GM12878 (cell line): ENCODE measurements around the gene CACHD1. TPM values are rescaled to one million over a fixed set of nuclear protein-coding genes. Genes with fewer than 3 reads are reported as not detected.

Source experiments
- ATAC-seq: fragments of 200-7000 bp; cut with Tn5 transposase; 3 replicates; pipeline ENCODE4 v1.9.1; 2020; ENCODE audit warnings: mild to moderate bottlenecking, moderate library complexity
- BruUV-seq: library from RNA; stranded (reverse); fragments of 400-500 nt; replicated peaks from 2 replicates; lab custom pipeline; 2021; lab: Mats Ljungman, UMichigan
- CTCF ChIA-PET: fragments of 300-600 bp; sonication (Branson Sonifier 250); formaldehyde crosslinking; extraction: SDS; loops from one replicate; lab custom pipeline; 2021; ENCODE audit warnings: inconsistent platforms; lab: Yijun Ruan, JAX
- POLR2A ChIA-PET: fragments of 350-600 bp; formaldehyde crosslinking; extraction: SDS; loops from one replicate; lab custom pipeline; 2021; ENCODE audit warnings: inconsistent platforms; lab: Charles Lee
- RAD21 ChIA-PET: fragments of 300-600 bp; sonication (Branson Sonifier 250); formaldehyde crosslinking; loops from one replicate; lab custom pipeline; 2023; ENCODE audit warnings: antibody characterized with exemption; ENCODE audit not compliant: unreplicated experiment; lab: Charles Lee
- SMC1A ChIA-PET: fragments of 300-600 bp; sonication (Branson Sonifier 250); formaldehyde crosslinking; loops from one replicate; lab custom pipeline; 2023; ENCODE audit not compliant: unreplicated experiment, uncharacterized antibody; lab: Charles Lee
- DNase-seq: peaks from one replicate; pipeline ENCODE4 v3.0.0-alpha.2; 2011; ENCODE audit warnings: low read depth, low spot score
- FAIRE-seq: peaks from 3 replicates; lab custom pipeline; 2011; peaks lifted over from hg19 to GRCh38; lab: Jason Lieb, UNC
- H2AFZ ChIP-seq: 2 replicates; pipeline ENCODE4 v1.6.0; 2011; ENCODE audit warnings: low read depth, low read length, control low read depth; ENCODE audit not compliant: control insufficient read depth
- H3K27ac ChIP-seq: 2 replicates; pipeline ENCODE4 v1.5.1; 2011; ENCODE audit warnings: control low read depth; ENCODE audit not compliant: control insufficient read depth, insufficient read depth
- H3K27me3 ChIP-seq, 2 experiments: replicated peaks in 1 of 2; 2 replicates each; pipeline versions ENCODE4 v1.6.0 to v1.6.1; 2011; ENCODE audit warnings: low read length in 1 of 2; ENCODE audit not compliant: control insufficient read depth in 2 of 2, insufficient read depth in 2 of 2
- H3K36me3 ChIP-seq, 2 experiments: 2 replicates each; pipeline ENCODE4 v1.5.1; 2011; ENCODE audit warnings: low read length in 1 of 2; ENCODE audit not compliant: control insufficient read depth in 2 of 2, insufficient read depth in 2 of 2
- H3K4me1 ChIP-seq: 2 replicates; pipeline ENCODE4 v1.6.1; 2011; ENCODE audit warnings: mild to moderate bottlenecking, low read length, moderate library complexity, mixed read lengths; ENCODE audit not compliant: control insufficient read depth, insufficient read depth
- H3K4me2 ChIP-seq: 2 replicates; pipeline ENCODE4 v1.6.0; 2011; ENCODE audit warnings: control low read depth; ENCODE audit not compliant: control insufficient read depth, insufficient read depth
- H3K4me3 ChIP-seq: fragments of 200-600 bp; sonication (generic); 2 replicates; pipeline ENCODE4 v1.5.1; 2016
- H3K79me2 ChIP-seq: 2 replicates; pipeline ENCODE4 v1.6.0; 2011; ENCODE audit warnings: low read length; ENCODE audit not compliant: control insufficient read depth, insufficient read depth
- H3K9ac ChIP-seq: 2 replicates; pipeline ENCODE4 v1.8.0; 2011; ENCODE audit warnings: low read length, control low read depth, mixed read lengths; ENCODE audit not compliant: control insufficient read depth, insufficient read depth
- H3K9me3 ChIP-seq: replicated peaks from 3 replicates; pipeline ENCODE4 v1.5.1; 2011; ENCODE audit warnings: mild to moderate bottlenecking, low read length; ENCODE audit not compliant: control insufficient read depth, insufficient read depth
- H4K20me1 ChIP-seq: 2 replicates; pipeline ENCODE4 v1.6.0; 2011; ENCODE audit not compliant: control insufficient read depth, insufficient read depth
- BCL11A ChIP-seq: IDR thresholded peaks from 2 replicates; pipeline ENCODE4 v1.6.1; 2011; ENCODE audit warnings: low read depth, low read length
- BCLAF1 ChIP-seq: fragments of 450-650 bp; IDR thresholded peaks from 2 replicates; pipeline ENCODE4 v1.6.1; 2017; ENCODE audit warnings: antibody characterized with exemption, mild to moderate bottlenecking, moderate library complexity
- EED ChIP-seq: sonication (generic); IDR thresholded peaks from 2 replicates; pipeline ENCODE4 v1.6.1; 2016; ENCODE audit warnings: antibody characterized with exemption, low read depth
- IKZF1 ChIP-seq: fragments of 450-650 bp; conservative IDR thresholded peaks from 2 replicates; pipeline ENCODE4 v1.6.1; 2017; ENCODE audit warnings: antibody characterized with exemption, mild to moderate bottlenecking
- NFYB ChIP-seq: IDR thresholded peaks from 2 replicates; pipeline ENCODE4 v1.6.1; 2011; ENCODE audit warnings: low read depth, mild to moderate bottlenecking, low read length, improper control_type of control experiment, moderate library complexity; ENCODE audit not compliant: insufficient read depth
- RAD51 ChIP-seq: fragments of 450-650 bp; IDR thresholded peaks from 2 replicates; pipeline ENCODE4 v1.6.1; 2016; ENCODE audit warnings: moderate library complexity, mild to moderate bottlenecking, inconsistent platforms
- RELB ChIP-seq: fragments of 450-650 bp; IDR thresholded peaks from 2 replicates; pipeline ENCODE4 v1.6.1; 2017; ENCODE audit warnings: low read depth, mild to moderate bottlenecking, moderate library complexity
- RUNX3 ChIP-seq: IDR thresholded peaks from 2 replicates; pipeline ENCODE4 v1.6.1; 2012; ENCODE audit warnings: low read length, inconsistent platforms
- SIN3A ChIP-seq: IDR thresholded peaks from 2 replicates; pipeline ENCODE4 v1.6.1; 2012; ENCODE audit warnings: low read depth, low read length, improper control_type of control experiment
- SREBF2 ChIP-seq: IDR thresholded peaks from 2 replicates; pipeline ENCODE4 v1.6.1; 2012; ENCODE audit warnings: mild to moderate bottlenecking, low read length
- SUZ12 ChIP-seq: fragments of 200-600 bp; sonication (generic); IDR thresholded peaks from one replicate; pipeline ENCODE4 v1.6.1; 2018; ENCODE audit warnings: antibody characterized with exemption, mild to moderate bottlenecking; ENCODE audit not compliant: unreplicated experiment
- TARDBP ChIP-seq: IDR thresholded peaks from 2 replicates; pipeline ENCODE4 v1.6.1; 2016; ENCODE audit warnings: borderline replicate concordance
- WRNIP1 ChIP-seq: IDR thresholded peaks from 2 replicates; pipeline ENCODE4 v1.6.1; 2011; ENCODE audit warnings: low read depth, low read length, improper control_type of control experiment, borderline replicate concordance
- ZNF592 ChIP-seq: fragments of 450-650 bp; IDR thresholded peaks from 2 replicates; pipeline ENCODE4 v1.6.1; 2017; ENCODE audit warnings: mild to moderate bottlenecking, moderate library complexity
- whole genome bisulfite sequencing: methylation state at CpG from one replicate; pipeline ENCODE4 v1.1.6; 2016; ENCODE audit warnings: low lambda C conversion rate; ENCODE audit not compliant: insufficient replicate concordance, insufficient coverage; ENCODE audit errors: missing lambda C conversion rate; 5-methylcytosine and 5-hydroxymethylcytosine counted together
- in situ Hi-C: fragments of 300-500 bp; cut with MboI; formaldehyde crosslinking; loops from 9 replicates; pipeline ENCODE4 v1.14.3; 2018; ENCODE audit warnings: mixed read lengths
- intact Hi-C: fragments of 100-400 bp; cut with micrococcal nuclease; formaldehyde crosslinking; loops from one replicate; pipeline ENCODE4 v1.14.2; 2022; ENCODE audit not compliant: unreplicated experiment
- polyA plus RNA-seq, 11 experiments: library from polyadenylated mRNA; depleted of rRNA in 4 of 11; unstranded in 6 of 11; stranded (reverse) in 5 of 11; fragments of >200 nt; fragmentation: Nextera tagmentation in 4 of 11; fragmentation: Illumina TruSeq in 1 of 11; extraction: Ambion mirVana in 4 of 11; extraction: Trizol in 1 of 11; gene quantifications; 1 replicate in 1 of 11; 2 replicates in 10 of 11; pipeline versions ENCODE4 v1.2.1 to v1.2.3, GENCODE V29; 2011 to 2016; ENCODE audit warnings: inconsistent platforms in 2 of 11, missing spikeins in 2 of 11, low read depth in 1 of 11
- total RNA-seq, 4 experiments: library from RNA; depleted of rRNA in 3 of 4; stranded (reverse); fragments of >200 nt in 3 of 4; fragmentation: Illumina TruSeq in 1 of 4; extraction: Trizol in 1 of 4; gene quantifications; 2 replicates each; pipeline versions ENCODE4 v1.2.1 to v1.2.3, GENCODE V29; 2013 to 2021

Gene CACHD1
- total and polyA plus RNA-seq, 10 of the 15 experiments (the other 5 are each of a cell fraction or from before 2014, with no cell fraction given), result 0.03 TPM; not detected in 9

- TF ChIP-seq WRNIP1, result no peak
These were observed 208.4 kb downstream of the CACHD1 start (continued) for GRCh38 chr1:64678366-64678765.

GRCh38 chr1:64679177-64679576 is 209.2 kb downstream of the CACHD1 start:
- H3K27ac ChIP-seq, result no peak overlapping the region
- no peak for ATAC-seq
- no peaks in the 10 kb centered on the region for H3K4me1 ChIP-seq
- DNase-seq, result no peak
- ChIA-PET RAD21 (no interaction called here), POLR2A (no interaction called here), SMC1A (interaction anchor here (1.2 kb wide), 1 partner anchor 409 kb away, joined by 4 read pairs; no protein-coding TSS in a partner anchor), CTCF (interaction anchor here (1.4 to 1.5 kb wide), 2 partner anchors 9 to 144 kb away, joined by 4 read pairs; no protein-coding TSS in a partner anchor)
- TF ChIP-seq RUNX3 (no peak), BCL11A (no peak), IKZF1 (no peak), NFYB (no peak), ZNF592 (no peak), EED (no peak), SIN3A (no peak), SUZ12 (no peak), RELB (no peak), SREBF2 (no peak), RAD51 (no peak), BCLAF1 (no peak), TARDBP (no peak)
- no peak overlapping the region for H2AFZ ChIP-seq
- 18% methylated on average over 6 of the region's 6 CpGs for WGBS
- no peaks in the 10 kb centered on the region for H3K36me3 ChIP-seq
- intact Hi-C loops, result no loop called here
- no peak for FAIRE-seq
- in situ Hi-C loops, result loop anchor here (25.0 kb wide), 1 partner anchor 358 kb away; no protein-coding TSS in a partner anchor
- H3K4me3 ChIP-seq, result no peak overlapping the region
- H3K4me2 ChIP-seq, result no peak overlapping the region
- no peaks in the 10 kb centered on the region for H4K20me1 ChIP-seq
- no peaks in the 10 kb centered on the region for H3K9me3 ChIP-seq
- BruUV-seq, result no TSS peak
- H3K79me2 ChIP-seq, result no peaks in the 10 kb centered on the region
- H3K9ac ChIP-seq, result no peak overlapping the region
- H3K27me3 ChIP-seq, result no peaks in the 10 kb centered on the region
